Memory B cell (primary cell): ENCODE data around the gene ZCCHC24.

Experiments used
- ATAC-seq: fragments of 150-1000 bp; cut with Tn5 transposase; 2 replicates; pipeline ENCODE4 v1.10.0; 2021; ENCODE audit warnings: low read depth, mild to moderate bottlenecking, moderate library complexity
- DNase-seq, 2 donors: peaks; one replicate each; pipeline ENCODE4 v3.0.0; 2022; ENCODE audit warnings: low spot score in 2 of 2
- H3K27ac Mint-ChIP-seq: one replicate; pipeline ENCODE4 v1.8.0; 2022; ENCODE audit warnings: mild to moderate bottlenecking, moderate library complexity, mixed read lengths
- H3K27me3 Mint-ChIP-seq: one replicate; pipeline ENCODE4 v1.8.0; 2022; ENCODE audit warnings: mixed read lengths
- H3K36me3 Mint-ChIP-seq: one replicate; pipeline ENCODE4 v1.8.0; 2022; ENCODE audit warnings: mild to moderate bottlenecking, mixed read lengths
- H3K4me1 Mint-ChIP-seq: one replicate; pipeline ENCODE4 v1.8.0; 2022; ENCODE audit warnings: mixed read lengths
- H3K4me3 Mint-ChIP-seq: one replicate; pipeline ENCODE4 v1.8.0; 2022; ENCODE audit warnings: mild to moderate bottlenecking, moderate library complexity, mixed read lengths
- H3K9me3 Mint-ChIP-seq: one replicate; pipeline ENCODE4 v1.8.0; 2022; ENCODE audit warnings: mixed read lengths

ZCCHC24 gene

DNA sequence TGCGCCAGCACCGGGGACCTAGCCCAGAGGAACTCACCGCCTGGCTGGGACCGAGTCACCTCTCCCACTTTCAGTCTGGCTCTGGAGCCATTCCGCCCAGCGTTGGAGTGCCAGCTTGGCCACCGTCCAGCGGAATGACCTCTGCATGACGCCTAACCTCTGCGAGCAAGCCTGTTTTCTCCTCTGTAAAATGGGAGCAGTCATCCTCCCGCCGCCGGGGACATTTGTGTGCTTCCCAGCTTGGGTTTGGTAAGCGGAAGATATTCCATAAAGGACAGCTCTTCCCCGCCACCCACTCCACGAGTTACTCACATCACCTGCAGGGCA, 1.3 kb upstream of the ZCCHC24 start:
- peaks cover 1% of the 10 kb centered on the region for H3K27me3 Mint-ChIP-seq
- H3K4me1 Mint-ChIP-seq = peaks cover 21% of the 10 kb centered on the region
- ATAC-seq (no peak), DNase-seq (no peak)
- no peak overlapping the region for H3K27ac Mint-ChIP-seq
- peak overlapping the region; percentile 84 for H3K4me3 Mint-ChIP-seq
- H3K36me3 Mint-ChIP-seq = no peaks in the 10 kb centered on the region
- no peaks in the 10 kb centered on the region for H3K9me3 Mint-ChIP-seq

DNA sequence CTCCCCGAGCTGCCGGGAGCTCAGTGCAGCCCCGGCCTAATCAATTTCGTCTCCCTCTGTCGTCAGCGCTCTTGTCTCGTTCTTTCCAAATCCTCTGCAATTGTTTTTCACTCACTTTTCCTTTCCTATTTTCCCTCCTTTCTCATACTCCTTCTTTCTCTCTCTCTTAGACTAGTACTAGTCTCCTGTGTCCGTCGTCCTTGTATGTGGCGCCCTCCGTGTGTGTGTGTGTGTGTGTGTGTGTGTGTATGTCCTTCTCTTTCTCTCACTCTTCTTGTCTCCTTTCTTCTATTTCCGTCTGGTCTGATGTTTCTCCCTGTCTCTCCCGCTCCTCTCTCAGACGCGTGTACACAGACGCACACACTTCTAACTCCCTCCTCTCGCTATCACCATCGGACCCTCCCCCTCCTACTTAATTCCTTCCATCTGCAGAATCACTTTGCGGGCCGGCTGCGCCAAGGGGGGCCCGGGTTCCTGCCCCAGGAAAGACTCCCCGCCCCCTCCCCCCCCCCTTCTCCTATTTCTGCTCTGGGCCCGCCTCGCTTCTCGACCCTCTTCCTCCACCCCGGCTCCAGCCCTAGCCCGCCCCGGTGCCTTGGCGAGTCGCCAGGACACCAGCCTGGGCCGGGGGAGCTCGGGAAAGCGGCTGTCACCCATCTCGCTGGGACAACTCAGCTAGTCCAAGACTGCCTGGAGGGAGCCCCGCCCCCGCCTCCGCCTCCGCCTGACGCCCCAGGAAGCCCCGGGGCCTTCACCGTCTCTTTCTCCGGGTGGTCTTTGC, 743 bp upstream of the ZCCHC24 start:
- no peaks in the 10 kb centered on the region for H3K36me3 Mint-ChIP-seq
- H3K27me3 Mint-ChIP-seq = peaks cover 1% of the 10 kb centered on the region
- peak overlapping the region; percentile 84 for H3K4me3 Mint-ChIP-seq
- peaks cover 21% of the 10 kb centered on the region for H3K4me1 Mint-ChIP-seq
- peak overlapping the region; percentile 7 for H3K27ac Mint-ChIP-seq
- ATAC-seq (peak; percentile 2), DNase-seq (peak in 1 of 2 donors; percentile 32)
- no peaks in the 10 kb centered on the region for H3K9me3 Mint-ChIP-seq

DNA sequence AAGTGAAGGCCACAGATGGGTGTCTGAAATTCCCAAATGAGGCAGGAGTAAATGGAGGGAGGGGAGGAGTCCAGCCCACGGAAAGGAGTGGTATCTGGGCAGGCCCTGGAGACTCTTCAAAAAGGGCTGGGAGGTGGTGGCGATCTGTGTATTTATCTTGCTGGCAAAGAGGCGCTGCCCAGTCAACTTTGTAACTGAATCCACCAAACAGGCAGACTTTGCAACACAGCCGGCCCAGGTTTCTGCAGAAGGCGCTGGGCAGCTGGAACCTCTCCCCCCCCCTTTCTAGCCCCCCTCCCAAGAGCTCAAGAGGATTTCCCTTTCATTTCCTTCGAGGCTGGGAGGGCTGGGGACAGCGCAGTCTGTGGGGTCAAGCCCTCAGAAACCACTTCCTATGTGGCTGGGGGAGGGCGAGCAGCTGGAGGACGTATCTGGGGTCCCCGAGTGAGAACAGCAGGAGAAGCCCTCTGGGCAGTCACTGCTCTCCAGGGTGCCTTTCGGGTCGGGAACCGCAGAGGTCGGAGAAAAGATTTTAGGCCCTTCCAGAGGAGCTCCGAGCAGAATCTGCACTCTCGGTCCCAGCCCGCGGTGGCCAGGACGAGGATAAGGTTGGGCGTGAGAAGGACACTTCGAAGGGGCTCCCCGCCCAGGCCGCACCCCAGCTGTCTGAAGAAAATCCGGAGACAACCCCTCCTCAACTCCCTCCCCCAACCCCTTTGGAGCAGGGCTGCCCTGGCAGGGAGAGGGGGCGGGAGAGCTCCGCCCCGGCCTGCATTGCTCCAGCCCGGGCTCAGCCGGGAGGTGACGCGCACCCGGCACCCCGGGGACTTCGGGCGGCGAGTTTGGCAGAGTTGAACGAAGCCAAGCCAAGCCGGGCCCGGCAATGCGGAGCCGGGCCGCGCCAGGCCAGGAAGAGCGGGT, 965 bp downstream of the ZCCHC24 start:
- peak overlapping the region; percentile 22 for H3K27ac Mint-ChIP-seq
- ATAC-seq = peak; percentile 28
- peaks cover 1% of the 10 kb centered on the region for H3K27me3 Mint-ChIP-seq
- H3K9me3 Mint-ChIP-seq = no peaks in the 10 kb centered on the region
- peaks cover 21% of the 10 kb centered on the region for H3K4me1 Mint-ChIP-seq
- peak; percentile 44 to 58 for DNase-seq
- no peaks in the 10 kb centered on the region for H3K36me3 Mint-ChIP-seq
- H3K4me3 Mint-ChIP-seq = peak overlapping the region; percentile 84

DNA sequence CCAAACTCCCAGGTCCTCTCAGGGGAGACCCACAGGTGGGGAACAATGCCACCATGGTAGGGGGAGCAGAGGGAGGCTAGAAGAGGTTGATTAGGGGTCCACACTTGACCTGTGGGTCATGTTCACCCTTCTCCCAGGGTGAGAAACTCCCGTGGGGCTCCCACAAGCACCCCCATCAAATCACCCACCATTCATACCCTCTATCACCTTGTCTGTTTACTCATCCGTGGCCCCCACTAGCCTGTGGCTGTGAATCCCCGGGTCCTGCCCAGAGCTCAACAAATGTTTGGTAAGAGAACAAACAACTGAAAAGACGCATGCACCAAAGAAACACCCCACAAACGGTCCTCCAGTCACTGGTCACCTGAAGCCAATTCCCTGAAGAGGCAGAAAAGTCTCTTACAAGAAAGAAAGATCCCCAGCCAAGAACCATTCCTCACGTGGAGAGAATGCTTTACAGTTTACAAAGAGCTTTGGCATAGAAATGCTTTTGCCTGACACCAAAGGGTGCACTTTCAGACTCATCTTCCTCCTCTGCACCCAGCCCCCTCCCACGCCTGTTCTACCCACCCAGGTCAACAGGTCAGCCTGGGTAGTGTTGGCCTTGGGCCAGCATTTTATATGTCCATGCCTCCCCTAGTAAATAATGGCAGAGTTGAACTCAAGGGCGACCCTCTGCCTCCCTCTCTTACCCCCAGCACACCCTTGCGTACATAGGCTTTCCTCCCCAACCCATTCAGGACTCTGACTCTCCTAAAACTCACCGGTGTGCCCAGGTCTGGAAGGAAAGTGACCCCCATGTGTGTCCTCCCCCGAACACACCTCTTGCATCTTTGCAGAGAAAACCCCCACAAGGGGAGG, 1.9 kb downstream of the ZCCHC24 start:
- H3K4me1 Mint-ChIP-seq = peaks cover 21% of the 10 kb centered on the region
- no peak for ATAC-seq
- peak overlapping the region; percentile 22 for H3K27ac Mint-ChIP-seq
- H3K9me3 Mint-ChIP-seq = no peaks in the 10 kb centered on the region
- no peak for DNase-seq
- no peaks in the 10 kb centered on the region for H3K36me3 Mint-ChIP-seq
- peaks cover 1% of the 10 kb centered on the region for H3K27me3 Mint-ChIP-seq
- peak overlapping the region; percentile 84 for H3K4me3 Mint-ChIP-seq

DNA sequence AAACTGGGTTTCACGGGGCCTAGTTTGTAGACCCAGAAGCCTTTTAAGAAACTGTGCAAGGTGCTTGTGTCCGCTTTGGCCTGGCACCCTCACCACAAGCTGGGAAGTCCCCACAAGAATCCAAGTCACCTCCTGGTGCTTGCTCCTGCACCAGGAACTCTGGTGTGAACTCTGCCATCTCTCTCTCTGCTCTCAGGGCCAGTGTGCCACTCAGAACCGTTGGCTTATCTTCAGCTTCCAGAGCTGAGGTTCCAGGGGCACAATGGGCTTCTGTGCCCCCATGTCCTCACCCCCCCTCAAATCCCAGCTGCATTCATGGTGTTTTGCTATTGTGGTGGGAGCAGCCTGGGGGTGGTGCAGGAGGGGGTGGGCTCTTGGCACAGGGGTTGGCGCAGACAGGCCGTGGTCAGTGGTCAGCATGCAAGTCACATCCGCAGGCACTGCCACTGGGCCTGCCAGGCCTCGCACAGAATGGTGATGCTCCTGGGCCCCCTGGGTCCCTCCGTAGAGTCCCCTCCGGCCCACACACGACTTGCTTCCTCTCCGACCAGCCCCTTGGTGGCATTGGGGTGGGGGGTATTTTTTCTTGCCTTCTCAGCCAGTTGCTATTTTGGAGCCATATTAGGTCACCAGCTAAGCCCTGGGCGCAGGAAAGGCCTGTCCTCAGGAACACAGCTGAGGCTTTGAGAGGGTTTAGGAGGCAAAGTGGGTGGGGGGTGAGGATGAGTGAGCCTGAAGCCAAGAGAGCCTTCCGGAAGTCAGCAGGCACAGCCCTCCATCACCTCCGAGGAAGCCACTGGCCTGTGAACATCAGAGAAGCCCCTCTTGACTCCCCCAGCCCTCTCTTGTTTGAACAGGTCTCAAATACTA, 3.0 kb downstream of the ZCCHC24 start:
- peaks cover 24% of the 10 kb centered on the region for H3K4me1 Mint-ChIP-seq
- no peak for ATAC-seq
- DNase-seq = no peak
- no peaks in the 10 kb centered on the region for H3K36me3 Mint-ChIP-seq
- H3K27me3 Mint-ChIP-seq = peaks cover 6% of the 10 kb centered on the region
- no peak overlapping the region for H3K27ac Mint-ChIP-seq
- no peak overlapping the region for H3K4me3 Mint-ChIP-seq
- no peaks in the 10 kb centered on the region for H3K9me3 Mint-ChIP-seq

DNA sequence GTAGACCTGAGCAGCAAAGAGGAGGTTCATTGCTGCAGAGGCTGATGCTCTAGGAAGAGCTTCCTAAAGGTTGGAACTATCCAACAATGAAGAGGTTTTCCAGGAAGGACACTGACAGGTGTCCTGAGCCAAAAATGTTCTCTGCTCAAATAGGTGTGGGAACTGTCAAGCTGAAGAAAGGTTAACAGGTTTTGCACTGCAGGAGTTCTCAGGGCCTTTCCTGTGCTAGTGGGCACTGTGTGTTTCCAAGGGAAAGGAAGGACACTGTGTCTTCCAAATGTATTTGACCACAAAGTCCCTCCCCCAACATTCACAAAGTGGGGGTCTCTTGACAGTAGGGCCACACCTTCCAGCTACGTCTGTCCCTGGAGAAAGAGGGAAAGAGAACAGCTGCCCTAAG, 4.0 kb downstream of the ZCCHC24 start:
- peaks cover 19% of the 10 kb centered on the region for H3K4me1 Mint-ChIP-seq
- H3K27me3 Mint-ChIP-seq = peaks cover 7% of the 10 kb centered on the region
- no peaks in the 10 kb centered on the region for H3K36me3 Mint-ChIP-seq
- H3K4me3 Mint-ChIP-seq = no peak overlapping the region
- H3K27ac Mint-ChIP-seq = no peak overlapping the region
- ATAC-seq (no peak), DNase-seq (no peak)
- H3K9me3 Mint-ChIP-seq = no peaks in the 10 kb centered on the region

DNA sequence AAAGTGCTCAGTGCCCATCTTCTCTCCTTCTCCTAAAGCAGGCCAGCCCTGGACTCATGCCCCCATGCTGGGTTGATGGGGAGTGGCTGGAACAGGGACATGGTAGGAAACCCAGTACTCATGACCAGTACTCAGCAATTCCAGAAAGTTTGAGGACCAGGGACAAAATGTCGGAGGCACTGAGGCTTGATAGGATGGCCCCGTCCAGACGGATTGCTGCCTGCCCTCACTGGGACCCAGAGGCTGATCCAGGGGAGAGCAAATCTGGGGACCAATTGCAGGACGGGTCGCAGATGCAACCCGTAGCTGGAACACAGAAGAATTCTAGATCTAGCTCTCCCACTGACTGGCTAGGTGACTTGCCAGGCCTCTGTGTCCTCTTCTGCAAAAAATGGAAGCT, 5.1 kb downstream of the ZCCHC24 start:
- peaks cover 14% of the 10 kb centered on the region for H3K4me1 Mint-ChIP-seq
- H3K27me3 Mint-ChIP-seq = peaks cover 9% of the 10 kb centered on the region
- H3K27ac Mint-ChIP-seq = no peak overlapping the region
- H3K4me3 Mint-ChIP-seq = no peak overlapping the region
- H3K36me3 Mint-ChIP-seq = no peaks in the 10 kb centered on the region
- DNase-seq (no peak), ATAC-seq (no peak)
- no peaks in the 10 kb centered on the region for H3K9me3 Mint-ChIP-seq

DNA sequence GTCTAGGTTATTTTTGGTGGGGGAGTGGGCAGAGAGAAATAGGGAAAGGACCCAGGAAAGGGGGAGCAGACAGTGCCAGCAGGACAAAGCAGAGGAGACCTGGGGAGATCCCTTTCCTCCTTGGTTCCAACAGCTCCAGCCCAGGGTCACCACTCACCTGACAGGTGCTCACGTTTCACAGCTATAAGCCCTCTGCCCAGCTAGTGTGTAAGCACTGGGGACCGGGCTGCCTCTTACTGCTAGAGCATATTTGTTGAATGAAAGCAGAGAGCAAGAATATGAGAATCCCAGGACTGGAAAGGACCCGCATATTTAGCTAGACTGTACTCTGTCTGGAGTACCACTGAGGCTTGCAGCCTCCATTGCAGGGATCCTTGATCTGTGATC, 6.7 kb downstream of the ZCCHC24 start:
- Mint-ChIP-seq H3K9me3 (no peaks in the 10 kb centered on the region), H3K36me3 (no peaks in the 10 kb centered on the region), H3K27ac (no peak overlapping the region), H3K4me3 (no peak overlapping the region), H3K4me1 (peaks cover 6% of the 10 kb centered on the region), H3K27me3 (peaks cover 9% of the 10 kb centered on the region)
- ATAC-seq = no peak
- no peak for DNase-seq

DNA sequence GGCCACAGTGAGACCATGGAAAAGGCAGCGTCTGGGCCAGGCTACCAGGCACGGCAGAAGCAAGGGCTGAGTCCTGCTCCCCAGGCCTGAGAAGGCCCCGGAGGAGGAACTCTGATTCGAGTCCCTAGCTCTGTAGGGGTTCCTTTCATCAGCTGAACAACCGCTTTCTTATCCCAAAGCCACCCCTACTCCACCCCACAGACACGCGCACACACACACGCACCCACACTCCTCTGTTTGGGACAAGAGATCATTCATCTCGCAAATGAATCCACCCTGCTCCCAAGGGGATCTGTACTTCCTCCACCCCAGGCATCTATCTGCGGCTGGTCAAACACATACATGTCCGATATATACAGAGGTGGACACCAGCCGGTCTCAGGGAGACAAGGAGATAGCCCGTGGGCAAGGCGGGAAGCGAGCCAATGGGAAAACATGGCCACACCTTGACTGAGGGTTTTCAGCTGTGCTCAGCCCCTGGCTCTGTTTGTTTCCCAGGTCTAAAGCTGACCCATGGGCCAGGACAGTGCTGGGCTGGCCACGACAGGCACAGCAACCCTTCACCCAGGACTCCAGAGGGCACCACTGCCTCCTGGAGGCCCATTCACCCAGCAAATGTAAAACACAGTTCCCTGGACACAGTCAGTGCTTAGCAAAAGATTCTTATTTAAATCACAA, 7.3 kb downstream of the ZCCHC24 start:
- H3K36me3 Mint-ChIP-seq = no peaks in the 10 kb centered on the region
- H3K9me3 Mint-ChIP-seq = no peaks in the 10 kb centered on the region
- no peak for ATAC-seq
- H3K4me1 Mint-ChIP-seq = peaks cover 3% of the 10 kb centered on the region
- peaks cover 7% of the 10 kb centered on the region for H3K27me3 Mint-ChIP-seq
- no peak overlapping the region for H3K4me3 Mint-ChIP-seq
- no peak for DNase-seq
- no peak overlapping the region for H3K27ac Mint-ChIP-seq

DNA sequence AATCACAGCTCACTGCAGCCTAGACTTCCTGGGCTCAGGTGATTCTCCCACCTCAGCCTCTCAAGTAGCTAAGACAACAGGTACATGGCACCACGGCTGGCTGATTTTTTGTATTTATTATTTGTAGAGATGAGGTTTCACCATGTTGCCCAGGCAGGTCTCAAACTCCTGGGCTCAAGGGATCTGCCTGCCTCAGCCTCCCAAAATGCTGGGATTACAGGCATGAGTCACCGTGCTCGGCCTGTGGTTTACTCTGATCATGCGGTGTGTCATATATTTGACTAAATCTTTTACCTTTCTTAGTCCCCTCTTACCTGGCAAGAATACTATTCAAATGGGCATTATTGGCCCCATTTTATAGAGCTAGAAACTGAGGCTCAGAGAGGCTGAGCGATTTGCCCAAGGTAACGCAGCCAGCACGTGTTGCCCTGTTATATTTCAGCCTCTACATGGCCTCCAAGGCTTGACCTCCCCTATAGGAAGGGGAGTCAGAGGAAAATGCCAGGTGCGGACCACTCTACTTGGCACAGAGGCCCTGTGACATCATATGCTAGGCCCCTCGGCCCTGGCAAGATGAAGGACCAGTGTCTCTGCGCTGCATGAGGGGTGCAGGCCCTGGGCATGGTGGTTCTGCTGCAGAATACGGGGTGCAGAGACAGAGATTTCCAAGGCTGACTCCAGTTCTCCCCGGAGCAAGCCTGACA, 8.2 kb downstream of the ZCCHC24 start:
- DNase-seq = no peak
- H3K27me3 Mint-ChIP-seq = peaks cover 7% of the 10 kb centered on the region
- H3K4me3 Mint-ChIP-seq = no peak overlapping the region
- no peak for ATAC-seq
- peaks cover 3% of the 10 kb centered on the region for H3K4me1 Mint-ChIP-seq
- no peak overlapping the region for H3K27ac Mint-ChIP-seq
- H3K36me3 Mint-ChIP-seq = no peaks in the 10 kb centered on the region
- no peaks in the 10 kb centered on the region for H3K9me3 Mint-ChIP-seq

DNA sequence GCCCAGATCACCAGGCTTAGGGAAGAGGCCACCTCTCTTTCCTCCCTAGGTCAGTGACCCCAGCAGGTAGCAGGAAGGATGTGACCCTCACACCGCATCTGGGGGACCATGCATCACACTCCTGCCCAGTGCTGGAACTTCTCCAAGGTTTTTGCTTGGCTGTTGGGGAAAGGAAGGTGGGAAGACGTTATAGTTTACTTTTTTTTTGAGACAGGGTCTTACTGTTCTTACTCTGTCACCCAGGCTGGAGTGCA, 8.6 kb downstream of the ZCCHC24 start:
- DNase-seq (no peak), ATAC-seq (no peak)
- Mint-ChIP-seq H3K4me3 (no peak overlapping the region), H3K36me3 (no peaks in the 10 kb centered on the region), H3K4me1 (peaks cover 3% of the 10 kb centered on the region), H3K27me3 (peaks cover 7% of the 10 kb centered on the region), H3K27ac (no peak overlapping the region), H3K9me3 (no peaks in the 10 kb centered on the region)

DNA sequence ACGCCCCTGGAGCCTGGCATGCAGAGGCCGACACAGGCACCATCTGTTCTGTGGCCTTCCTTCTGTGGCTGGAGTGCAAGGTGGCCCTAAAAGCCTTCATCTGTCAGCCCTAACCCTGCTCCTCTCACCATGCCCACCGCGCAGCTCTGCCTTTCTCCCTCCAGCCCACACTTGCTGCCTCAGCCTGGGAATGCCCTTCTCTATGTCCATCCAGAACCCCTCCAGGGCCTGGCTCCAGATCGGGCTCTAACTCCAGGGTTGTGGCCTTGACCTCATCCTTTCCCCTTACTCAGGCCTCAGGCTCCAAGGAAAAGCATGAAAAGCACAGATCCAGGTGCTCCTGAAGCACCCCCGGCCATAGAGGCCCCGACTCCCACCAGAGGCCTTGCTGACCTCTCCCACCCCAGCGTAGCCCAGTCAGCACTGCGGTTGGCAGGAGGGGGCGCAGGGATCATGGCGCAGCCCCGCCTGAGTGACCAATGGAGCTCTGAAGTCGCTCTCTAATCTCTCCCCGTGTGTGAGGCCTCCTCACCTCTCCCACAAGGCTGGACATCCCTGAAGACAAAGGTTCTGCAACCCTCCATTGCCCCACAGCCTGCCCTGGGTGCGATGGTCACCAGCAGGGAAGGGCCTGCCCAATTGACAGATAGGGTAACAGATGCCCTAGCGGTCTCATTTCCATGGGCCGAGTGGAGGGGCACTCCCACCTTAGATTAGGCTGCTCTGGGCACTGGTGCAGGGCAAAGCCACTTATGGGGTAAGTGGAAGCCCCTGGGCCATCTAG, 9.2 kb downstream of the ZCCHC24 start:
- no peak for ATAC-seq
- H3K36me3 Mint-ChIP-seq = no peaks in the 10 kb centered on the region

More for the DNA sequence above, 9.2 kb downstream of the ZCCHC24 start:
- peaks cover 7% of the 10 kb centered on the region for H3K27me3 Mint-ChIP-seq
- DNase-seq = no peak
- H3K9me3 Mint-ChIP-seq = no peaks in the 10 kb centered on the region
- no peak overlapping the region for H3K27ac Mint-ChIP-seq
- no peak overlapping the region for H3K4me3 Mint-ChIP-seq
- peaks cover 3% of the 10 kb centered on the region for H3K4me1 Mint-ChIP-seq
